Stimulated activated CD4-positive, alpha-beta T cell treated with anti-CD3 and anti-CD28 coated beads, Interleukin-4, amount 100 ng/mL, for 24 hours (primary cell): Measurements from ENCODE around the gene APMAP.

ENCODE experiments used
- DNase-seq: peaks from one replicate; pipeline ENCODE4 v3.0.0-alpha.2; 2020

APMAP gene

GRCh38 chr20:24992487-24993205 lies at the start of gene APMAP:
TSS of gene APMAP (minus strand) at chr20:24992751. CDS start at chr20:24992688, 63 bp downstream.
- peak; percentile 97 for DNase-seq

GRCh38 chr20:25041813-25042530 lies 49.4 kb upstream of the APMAP start:
- no peak for DNase-seq

- no peak for DNase-seq
These were observed 47.9 kb upstream of the APMAP start for GRCh38 chr20:25040438-25040831.

- no peak for DNase-seq
These were observed 47.3 kb upstream of the APMAP start for GRCh38 chr20:25039697-25040437.

- DNase-seq = no peak
These were observed 46.1 kb upstream of the APMAP start for GRCh38 chr20:25038591-25039015.

GRCh38 chr20:25038103-25038410 lies 45.5 kb upstream of the APMAP start:
- DNase-seq = no peak

GRCh38 chr20:25037288-25038102 lies 44.9 kb upstream of the APMAP start:
- DNase-seq = no peak

GRCh38 chr20:25036331-25036936 lies 43.9 kb upstream of the APMAP start:
- no peak for DNase-seq

- DNase-seq = no peak
These were observed 43.4 kb upstream of the APMAP start for GRCh38 chr20:25035921-25036320.

- no peak for DNase-seq
These were observed 41.4 kb upstream of the APMAP start for GRCh38 chr20:25033924-25034300.

- no peak for DNase-seq
These were observed 40.8 kb upstream of the APMAP start for GRCh38 chr20:25033265-25033923.

- no peak for DNase-seq
These were observed 40.1 kb upstream of the APMAP start for GRCh38 chr20:25032478-25033264.

GRCh38 chr20:25032065-25032477 lies 39.5 kb upstream of the APMAP start:
- DNase-seq = no peak

GRCh38 chr20:25031241-25031640 lies 38.7 kb upstream of the APMAP start:
- no peak for DNase-seq

- DNase-seq = no peak
These were observed 38.2 kb upstream of the APMAP start for GRCh38 chr20:25030649-25031207.

GRCh38 chr20:25030007-25030648 lies 37.6 kb upstream of the APMAP start:
- no peak for DNase-seq

- no peak for DNase-seq
These were observed 33.5 kb upstream of the APMAP start for GRCh38 chr20:25025986-25026605.

GRCh38 chr20:25025091-25025861 lies 32.7 kb upstream of the APMAP start:
- DNase-seq = no peak

GRCh38 chr20:25024171-25024570 lies 31.6 kb upstream of the APMAP start:
- DNase-seq = no peak
